ENCODE measurements around the gene WNK4. TPM values are rescaled to one million over a fixed set of nuclear protein-coding genes. Genes with fewer than 3 reads are reported as not detected.

Gene WNK4
- polyA plus RNA-seq, 3 donors = not detected

- Mint-ChIP-seq H3K36me3 (peaks cover 0 to 3% of the 10 kb centered on the region in 2 donors), H3K4me1 (peaks cover 5% of the 10 kb centered on the region), H3K9me3 (no peaks in the 10 kb centered on the region), H3K27me3 (ENCODE audit: low read depth in 3 of 3) (peaks cover 6 to 13% (median 6%) of the 10 kb centered on the region in 3 donors), H3K4me3 (no peak overlapping the region), H3K27ac (no peak overlapping the region)
- Histone ChIP-seq H3K79me2 (ENCODE audit: insufficient read depth, low read length) (peaks cover 1% of the 10 kb centered on the region), H3K4me1 (ENCODE audit: control insufficient read depth in 1 of 2, insufficient read depth in 2 of 2, low read length in 2 of 2) (peaks cover 5 to 6% of the 10 kb centered on the region in 2 donors), H3K4me2 (replicated peaks; ENCODE audit: extremely low read depth, low read length, poor library complexity, severe bottlenecking) (no peak overlapping the region), H3K36me3 (replicated peaks in 1 of 2; ENCODE audit: control insufficient read depth in 1 of 2, insufficient read depth in 2 of 2, low read length in 2 of 2) (no peaks in the 10 kb centered on the region), H4K20me1 (ENCODE audit: insufficient read depth, low read length) (no peaks in the 10 kb centered on the region), H3K27me3 (ENCODE audit: control insufficient read depth in 2 of 2, insufficient read depth in 2 of 2, low read length in 2 of 2) (no peaks in the 10 kb centered on the region), H3K4me3 (replicated peaks in 1 of 3; ENCODE audit: low read depth in 2 of 3, low read length in 3 of 3) (no peak overlapping the region), H3K9me3 (replicated peaks in 1 of 2; ENCODE audit: control insufficient read depth in 1 of 2, insufficient read depth in 1 of 2, low read length in 2 of 2) (no peaks in the 10 kb centered on the region), H3K9ac (ENCODE audit: insufficient read depth, low read length, poor library complexity, severe bottlenecking) (no peak overlapping the region), H2AFZ (ENCODE audit: insufficient read depth, low read depth, low read length, poor library complexity, severe bottlenecking) (no peak overlapping the region), H3K27ac (ENCODE audit: low read depth in 1 of 2, low read length in 2 of 2) (no peak overlapping the region)
- no CpG with 5 or more reads among the region's 2 CpGs for WGBS (ENCODE audit: insufficient coverage)
- TF ChIP-seq, protein P1, sequence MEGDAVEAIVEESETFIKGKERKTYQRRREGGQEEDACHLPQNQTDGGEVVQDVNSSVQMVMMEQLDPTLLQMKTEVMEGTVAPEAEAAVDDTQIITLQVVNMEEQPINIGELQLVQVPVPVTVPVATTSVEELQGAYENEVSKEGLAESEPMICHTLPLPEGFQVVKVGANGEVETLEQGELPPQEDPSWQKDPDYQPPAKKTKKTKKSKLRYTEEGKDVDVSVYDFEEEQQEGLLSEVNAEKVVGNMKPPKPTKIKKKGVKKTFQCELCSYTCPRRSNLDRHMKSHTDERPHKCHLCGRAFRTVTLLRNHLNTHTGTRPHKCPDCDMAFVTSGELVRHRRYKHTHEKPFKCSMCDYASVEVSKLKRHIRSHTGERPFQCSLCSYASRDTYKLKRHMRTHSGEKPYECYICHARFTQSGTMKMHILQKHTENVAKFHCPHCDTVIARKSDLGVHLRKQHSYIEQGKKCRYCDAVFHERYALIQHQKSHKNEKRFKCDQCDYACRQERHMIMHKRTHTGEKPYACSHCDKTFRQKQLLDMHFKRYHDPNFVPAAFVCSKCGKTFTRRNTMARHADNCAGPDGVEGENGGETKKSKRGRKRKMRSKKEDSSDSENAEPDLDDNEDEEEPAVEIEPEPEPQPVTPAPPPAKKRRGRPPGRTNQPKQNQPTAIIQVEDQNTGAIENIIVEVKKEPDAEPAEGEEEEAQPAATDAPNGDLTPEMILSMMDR (IDR thresholded peaks at IDR 0.05) = no peak
- intact Hi-C loops (cut with micrococcal nuclease) = no loop called here
- no peak for DNase-seq
These were observed 22.9 kb downstream of the WNK4 start for GRCh38 chr17:42803074-42803883.

DNA sequence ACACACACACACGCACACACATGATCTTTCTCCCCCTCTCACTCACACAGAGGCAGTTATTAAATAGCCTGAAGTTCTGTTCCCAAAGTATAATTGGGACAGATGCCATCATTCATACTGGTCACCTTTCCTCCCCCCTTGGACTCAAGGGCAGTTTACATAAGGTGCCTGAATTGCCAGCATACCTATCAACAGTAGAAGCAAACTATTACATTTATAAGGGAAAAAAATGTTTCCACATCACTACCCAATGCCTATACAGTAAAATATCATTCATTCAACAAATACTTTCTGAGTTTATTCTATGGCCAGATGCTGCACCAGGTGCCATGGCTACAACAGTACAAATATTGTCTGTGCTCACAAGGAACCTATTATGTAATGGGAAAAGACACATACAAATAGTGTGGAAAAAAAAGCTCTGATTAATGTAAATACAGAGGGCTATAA lies 24.5 kb downstream of the WNK4 start:
- peaks cover 8 to 14% of the 10 kb centered on the region in 2 donors for H3K36me3 ChIP-seq (replicated peaks in 1 of 2; ENCODE audit: control insufficient read depth in 1 of 2, insufficient read depth in 2 of 2, low read length in 2 of 2)
- no peaks in the 10 kb centered on the region for H3K27me3 ChIP-seq (ENCODE audit: control insufficient read depth in 2 of 2, insufficient read depth in 2 of 2, low read length in 2 of 2)
- no peak overlapping the region for H3K4me2 ChIP-seq (replicated peaks; ENCODE audit: extremely low read depth, low read length, poor library complexity, severe bottlenecking)
- 100% methylated on average over 1 of the region's 1 CpG for WGBS (ENCODE audit: insufficient coverage)
- H3K27ac ChIP-seq (ENCODE audit: low read depth in 1 of 2, low read length in 2 of 2) = no peak overlapping the region
- Mint-ChIP-seq H3K9me3 (no peaks in the 10 kb centered on the region), H3K27ac (no peak overlapping the region), H3K27me3 (ENCODE audit: low read depth in 3 of 3) (peaks cover 4 to 11% (median 6%) of the 10 kb centered on the region in 3 donors), H3K4me3 (no peak overlapping the region), H3K36me3 (peaks cover 12 to 19% of the 10 kb centered on the region in 2 donors), H3K4me1 (no peaks in the 10 kb centered on the region)
- H2AFZ ChIP-seq (ENCODE audit: insufficient read depth, low read depth, low read length, poor library complexity, severe bottlenecking) = no peak overlapping the region
- H3K4me3 ChIP-seq (replicated peaks in 1 of 3; ENCODE audit: low read depth in 2 of 3, low read length in 3 of 3) = no peak overlapping the region
- TF ChIP-seq, protein P1 (IDR thresholded peaks at IDR 0.05) = no peak
- no peaks in the 10 kb centered on the region for H3K79me2 ChIP-seq (ENCODE audit: insufficient read depth, low read length)
- no peaks in the 10 kb centered on the region for H3K4me1 ChIP-seq (ENCODE audit: control insufficient read depth in 1 of 2, insufficient read depth in 2 of 2, low read length in 2 of 2)
- DNase-seq = no peak
- no peaks in the 10 kb centered on the region for H4K20me1 ChIP-seq (ENCODE audit: insufficient read depth, low read length)
- H3K9me3 ChIP-seq (replicated peaks in 1 of 2; ENCODE audit: control insufficient read depth in 1 of 2, insufficient read depth in 1 of 2, low read length in 2 of 2) = no peaks in the 10 kb centered on the region
- intact Hi-C loops (cut with micrococcal nuclease) = no loop called here
- H3K9ac ChIP-seq (ENCODE audit: insufficient read depth, low read length, poor library complexity, severe bottlenecking) = no peak overlapping the region

All from CD14-positive monocyte (primary cell).